Iris pigment epithelial cell (primary cell): ENCODE data around the gene GAP43.

Experiments
- DNase-seq: peaks from one replicate; pipeline ENCODE4 v3.0.0-alpha.2; 2011; ENCODE audit warnings: low read depth

GAP43 gene

GRCh38 chr3:115627180-115628074 lies 4.1 kb downstream of the GAP43 start:
- no peak for DNase-seq

GRCh38 chr3:115628075-115628412 lies 4.7 kb downstream of the GAP43 start:
- DNase-seq: no peak

DNA sequence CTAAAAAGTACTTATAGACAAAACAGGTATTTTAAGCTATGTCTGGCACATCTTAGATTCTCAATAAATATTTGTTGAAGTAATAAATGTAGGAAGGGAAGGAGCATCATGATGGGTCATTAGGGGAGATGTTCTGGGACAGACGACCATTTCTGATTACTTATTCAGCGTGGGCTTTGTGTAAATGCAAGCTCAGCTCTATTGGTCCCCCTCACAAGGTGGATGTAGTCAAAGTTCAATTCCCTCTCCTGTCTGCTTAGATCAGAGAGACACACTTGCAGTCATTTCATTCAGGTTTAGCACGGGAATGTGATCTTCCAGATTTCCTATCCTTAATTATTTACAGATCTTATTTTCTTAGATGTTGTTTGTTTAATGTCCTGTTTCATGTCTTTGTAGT lies 7.5 kb downstream of the GAP43 start:
- no peak for DNase-seq

- no peak for DNase-seq
These were observed 8.7 kb downstream of the GAP43 start for GRCh38 chr3:115632026-115632425.

- no peak for DNase-seq
These were observed 10.2 kb downstream of the GAP43 start for GRCh38 chr3:115633467-115633866.

GRCh38 chr3:115634052-115634451 lies 10.7 kb downstream of the GAP43 start:
- no peak for DNase-seq

DNA sequence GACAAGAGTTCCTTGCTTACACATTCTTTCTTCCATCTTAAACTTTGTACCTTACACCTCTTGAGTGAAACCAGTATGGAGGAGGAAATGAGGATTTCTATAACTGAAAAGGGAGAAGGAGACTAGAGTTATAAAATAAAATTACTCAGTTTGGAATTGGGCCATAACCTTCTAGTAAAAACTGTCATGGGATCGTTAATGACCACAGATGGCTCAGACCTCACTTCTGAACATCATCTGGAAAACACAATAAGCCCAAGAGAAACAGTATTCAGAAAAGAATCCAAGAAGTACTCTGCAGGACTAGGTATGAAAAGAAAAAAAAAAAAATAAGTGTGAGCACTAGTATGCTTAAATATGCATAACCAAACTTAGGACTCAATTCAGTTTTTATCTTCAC lies 12.1 kb downstream of the GAP43 start:
- DNase-seq: no peak

DNA sequence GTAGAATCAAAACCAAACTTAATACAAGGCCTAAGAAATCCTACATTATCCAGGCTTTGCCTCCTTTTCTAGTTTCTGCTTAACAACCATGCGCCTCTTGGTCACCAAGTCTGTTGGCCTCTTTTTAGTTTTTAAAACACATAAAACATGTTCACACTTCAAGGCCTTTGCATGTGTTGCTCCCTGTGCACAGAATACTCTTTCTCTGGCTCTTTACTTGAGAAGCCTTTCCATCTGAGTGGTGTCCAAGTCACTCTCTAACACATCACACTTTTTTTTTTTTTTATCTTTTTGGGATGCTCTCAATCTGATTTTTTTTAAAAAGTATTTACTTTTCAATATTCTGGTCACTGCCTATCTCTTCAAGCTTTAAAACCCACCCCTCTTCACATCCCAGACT lies 14.9 kb downstream of the GAP43 start:
- no peak for DNase-seq

DNA sequence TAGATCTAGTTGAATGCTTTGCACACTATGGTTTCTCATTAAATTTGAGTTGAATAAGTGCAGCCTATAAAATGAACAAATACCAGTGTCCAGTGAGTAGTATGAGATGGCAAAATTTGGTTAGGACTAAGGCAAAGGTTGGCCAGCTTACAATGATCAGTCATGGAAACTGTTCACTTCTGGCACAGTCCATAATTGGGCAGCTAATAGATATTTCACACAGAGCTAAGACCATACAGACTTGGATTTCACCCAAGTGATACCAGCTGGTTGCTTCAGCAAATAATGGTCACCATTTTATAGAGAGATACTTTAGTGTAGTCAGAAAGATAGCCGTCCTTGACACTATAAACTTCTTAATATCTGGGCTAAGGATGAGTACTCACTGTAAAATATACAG lies 15.7 kb downstream of the GAP43 start:
- no peak for DNase-seq

DNA sequence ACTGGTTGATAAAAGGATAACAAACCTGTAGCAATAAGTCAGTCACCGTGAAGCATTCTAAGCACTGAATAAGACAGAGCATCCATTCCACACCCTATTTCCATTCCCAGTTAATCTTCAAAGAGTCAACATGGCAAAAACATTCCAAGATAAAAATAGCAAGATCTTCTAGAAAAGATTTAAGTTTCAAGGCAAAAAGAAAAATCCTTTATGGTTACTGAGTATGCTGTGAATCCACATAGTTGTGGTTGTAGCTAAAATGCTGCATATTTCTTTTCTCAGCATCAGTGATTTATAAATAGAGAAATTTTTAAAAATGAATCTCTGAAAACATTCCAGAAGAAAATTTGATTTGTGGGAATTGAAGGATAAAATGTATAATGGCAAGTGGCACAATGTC lies 21.1 kb downstream of the GAP43 start:
- no peak for DNase-seq

GRCh38 chr3:115646027-115646690 lies 22.8 kb downstream of the GAP43 start:
- no peak for DNase-seq

DNA sequence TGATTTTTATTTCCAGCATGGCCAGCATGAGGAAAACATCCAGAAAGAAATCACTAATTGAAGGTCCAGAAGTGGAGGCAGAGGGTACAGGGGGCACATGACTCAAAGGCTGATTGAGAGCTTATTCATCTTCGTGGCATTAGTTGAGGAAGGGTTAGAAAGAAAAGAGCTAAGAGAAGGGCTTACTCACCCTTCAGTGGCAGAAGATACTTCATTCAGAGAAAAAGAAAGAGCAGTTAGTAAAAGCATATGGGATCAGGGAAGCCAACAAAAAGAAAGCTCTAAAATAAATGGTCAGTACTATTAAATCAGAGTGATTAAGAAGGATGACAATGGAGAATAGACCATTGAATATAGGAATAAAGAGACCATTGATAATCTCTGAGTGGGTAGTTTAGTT lies 25.2 kb downstream of the GAP43 start:
- no peak for DNase-seq

GRCh38 chr3:115651087-115651486 lies 27.8 kb downstream of the GAP43 start:
- DNase-seq: no peak

- no peak for DNase-seq
These were observed 28.3 kb downstream of the GAP43 start for GRCh38 chr3:115651599-115651998.

DNA sequence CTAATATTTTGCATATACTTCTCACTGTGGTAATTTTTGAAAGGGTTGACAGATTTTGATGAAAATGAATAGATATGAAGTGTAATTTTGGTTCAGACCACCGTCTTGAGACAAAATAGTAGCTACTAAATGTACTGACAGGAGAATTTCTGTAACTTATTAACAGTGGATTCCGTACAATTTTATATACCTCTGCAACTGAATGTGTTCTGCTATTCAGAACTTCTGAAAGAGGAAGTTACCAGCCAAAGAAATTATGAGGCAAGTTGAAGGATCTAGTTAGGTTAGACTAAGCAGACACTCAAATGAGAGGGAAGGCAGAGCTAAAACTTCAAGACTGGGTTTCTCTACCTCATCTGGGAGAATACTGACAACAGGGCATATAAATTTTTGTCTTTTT lies 29.4 kb downstream of the GAP43 start:
- no peak for DNase-seq

DNA sequence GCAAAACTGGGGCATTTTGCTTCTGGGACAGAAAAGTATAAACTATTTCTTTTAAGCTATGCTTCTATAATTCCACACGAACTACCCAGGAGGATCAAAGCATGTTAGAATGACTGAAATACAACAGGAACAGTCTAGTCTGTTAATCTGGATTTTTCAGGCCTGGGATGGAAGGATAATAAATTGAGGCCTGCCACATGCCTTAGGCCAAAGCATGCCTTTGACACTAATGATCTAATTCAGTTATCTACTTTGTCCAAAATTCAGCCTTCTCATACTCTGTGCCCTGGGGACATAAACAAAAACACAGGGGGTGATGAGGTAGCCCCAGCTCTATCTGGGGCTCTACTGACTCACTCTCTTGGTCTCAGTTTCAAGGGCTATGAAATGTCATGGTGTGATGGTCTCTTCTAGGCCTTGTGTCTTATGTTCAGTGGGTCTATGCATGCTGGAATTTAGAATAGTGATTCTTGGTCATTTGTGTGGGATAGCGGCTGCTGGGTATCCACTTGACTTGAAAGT lies 32.5 kb downstream of the GAP43 start:
- DNase-seq: no peak

DNA sequence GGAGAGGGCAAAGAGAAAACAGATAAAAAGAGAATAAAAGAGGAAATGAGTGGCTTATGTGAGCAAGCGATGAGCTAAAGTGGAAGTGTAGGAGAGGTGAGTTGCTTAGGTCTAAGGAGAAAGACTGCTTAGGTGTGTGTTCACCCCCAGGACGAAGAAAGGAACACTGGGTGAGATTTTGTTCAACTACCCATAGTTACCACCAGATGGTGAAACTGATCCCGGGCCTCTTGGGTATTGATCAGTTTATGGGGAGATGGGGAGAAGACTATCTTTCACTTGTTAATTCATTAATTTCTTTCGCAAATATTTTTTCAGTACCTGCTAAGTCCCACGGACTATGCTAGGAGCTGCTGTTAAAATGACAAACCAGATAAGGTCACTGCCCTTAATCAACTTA lies 33.9 kb downstream of the GAP43 start:
- DNase-seq: no peak

GRCh38 chr3:115658032-115658336 lies 34.7 kb downstream of the GAP43 start:
- peak; percentile 11 for DNase-seq

DNA sequence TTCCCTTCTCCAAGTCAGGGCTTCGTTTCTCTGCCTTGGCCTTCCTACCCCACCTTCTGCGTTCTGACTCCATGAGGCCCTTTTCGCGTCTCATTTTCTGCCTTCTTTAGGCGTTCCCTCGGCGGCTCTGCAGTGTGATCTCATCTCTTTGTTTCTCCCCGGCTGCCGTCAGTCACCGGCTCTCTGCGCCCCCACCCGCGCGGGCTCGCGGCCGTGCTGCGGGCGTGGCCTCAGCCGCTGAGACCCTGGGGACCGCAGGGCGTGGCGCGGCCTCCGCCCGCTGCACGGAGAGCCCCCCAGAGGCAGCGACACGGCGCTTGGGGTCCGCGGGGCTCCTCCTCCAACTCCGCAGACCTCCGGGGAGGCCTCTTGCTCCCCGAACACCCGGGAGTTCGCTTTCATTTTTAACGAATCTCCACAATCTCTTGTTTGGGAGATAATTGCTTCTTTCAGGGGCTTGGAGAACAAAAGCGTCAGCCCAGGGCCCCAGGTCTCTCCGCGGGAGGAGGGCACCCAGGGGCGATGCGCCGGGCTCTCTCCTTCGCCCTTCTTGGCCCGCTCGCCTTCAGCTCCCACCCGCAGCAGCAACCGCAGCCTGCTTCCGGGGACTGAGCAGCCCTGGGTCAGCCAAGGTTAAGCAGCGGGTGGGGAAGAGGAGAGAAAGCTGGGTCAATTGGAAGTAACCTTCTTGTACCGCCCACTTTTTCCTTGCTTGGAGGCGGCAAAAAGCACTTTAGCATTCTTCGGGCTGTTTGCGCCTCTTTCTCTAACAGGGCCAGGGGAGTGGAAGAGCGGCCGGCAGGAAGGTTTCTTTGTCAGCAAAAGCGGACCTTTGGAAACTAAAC lies 35.2 kb downstream of the GAP43 start:
- peak; percentile 85 for DNase-seq

DNA sequence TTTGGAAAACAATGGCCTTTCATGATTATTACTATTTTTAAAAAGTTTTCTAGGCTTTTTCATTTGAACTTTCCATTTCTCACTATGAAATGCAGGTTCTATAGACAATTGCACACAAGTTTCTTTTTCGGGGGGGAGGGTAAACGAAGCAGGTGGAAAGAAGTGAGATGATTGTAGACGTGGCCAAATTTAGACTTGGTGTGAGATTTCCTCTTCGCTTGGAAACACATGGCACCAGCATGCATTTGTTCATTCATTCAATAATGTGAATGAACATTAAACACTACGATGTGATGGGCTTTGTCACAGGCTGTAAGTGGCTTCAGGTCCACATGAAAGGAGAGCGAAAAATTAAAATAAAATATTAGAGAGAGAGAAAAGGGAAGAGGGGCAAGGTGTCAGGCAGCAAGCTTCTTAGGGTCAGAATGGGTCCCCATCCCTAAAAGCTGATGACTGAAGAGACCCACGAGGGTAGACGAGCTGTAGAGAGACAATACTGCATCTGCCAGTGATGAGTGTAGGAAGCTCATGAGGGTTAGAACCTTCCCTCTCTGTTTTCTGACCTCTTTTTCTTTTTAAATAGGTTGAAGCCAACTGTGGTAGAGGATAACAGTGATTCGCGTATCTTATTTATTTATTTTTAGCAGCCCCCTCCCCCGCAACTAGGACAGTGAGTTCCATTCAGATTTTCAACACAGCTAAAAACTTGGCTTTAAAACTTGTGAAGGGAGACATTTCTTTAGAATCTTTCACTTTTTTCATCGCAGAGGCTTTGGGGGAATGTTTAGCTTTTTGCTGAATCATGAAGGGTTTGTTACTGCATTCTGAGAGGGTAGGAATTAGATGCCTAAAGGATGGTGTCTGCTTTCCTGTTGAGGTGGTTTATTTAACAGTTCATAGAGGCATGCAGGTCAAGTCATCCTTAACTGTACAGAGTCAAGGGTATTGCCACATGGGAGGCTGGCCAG lies 36.2 kb downstream of the GAP43 start:
- peak; percentile 33 for DNase-seq

DNA sequence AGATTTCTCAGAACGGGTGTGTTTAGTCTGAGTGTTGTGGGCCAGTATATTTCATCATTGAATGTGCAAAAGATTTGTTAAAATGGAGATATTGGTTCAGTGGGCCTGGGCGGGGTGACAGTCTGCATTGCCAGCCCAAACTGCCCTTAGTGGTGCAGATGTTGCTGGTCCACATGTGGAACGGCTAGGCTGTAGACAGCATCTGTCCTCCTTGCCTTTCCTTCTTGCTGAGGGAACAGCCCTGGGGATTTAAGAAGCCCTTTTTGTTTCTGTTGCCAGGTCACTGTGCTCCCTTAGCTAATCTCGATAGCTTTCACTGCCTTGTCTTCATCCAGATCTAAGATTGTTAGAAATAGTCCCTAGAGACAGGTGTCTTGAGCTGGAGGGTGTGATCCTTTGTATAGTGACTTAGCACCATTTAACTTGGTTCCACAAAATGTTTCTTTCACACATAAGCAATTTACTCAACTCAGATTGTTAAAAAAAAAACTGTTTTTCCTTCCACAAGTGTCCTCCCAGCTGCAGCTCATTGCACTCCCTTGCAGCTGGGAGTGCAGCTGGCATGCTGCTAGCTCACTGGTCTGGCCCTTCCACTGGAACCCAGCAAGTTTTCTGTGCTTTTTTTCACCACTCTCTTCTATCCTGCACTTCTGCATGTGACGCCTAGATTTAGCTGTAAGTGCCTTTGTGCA lies 37.5 kb downstream of the GAP43 start:
- no peak for DNase-seq
